ENCODE measurements around the gene SLC2A5. TPM values are rescaled to one million over a fixed set of nuclear protein-coding genes. Genes with fewer than 3 reads are reported as not detected.

SLC2A5 gene
- polyA plus RNA-seq, 3 donors, result 0.68 to 1.0 (median 0.87) TPM

DNA sequence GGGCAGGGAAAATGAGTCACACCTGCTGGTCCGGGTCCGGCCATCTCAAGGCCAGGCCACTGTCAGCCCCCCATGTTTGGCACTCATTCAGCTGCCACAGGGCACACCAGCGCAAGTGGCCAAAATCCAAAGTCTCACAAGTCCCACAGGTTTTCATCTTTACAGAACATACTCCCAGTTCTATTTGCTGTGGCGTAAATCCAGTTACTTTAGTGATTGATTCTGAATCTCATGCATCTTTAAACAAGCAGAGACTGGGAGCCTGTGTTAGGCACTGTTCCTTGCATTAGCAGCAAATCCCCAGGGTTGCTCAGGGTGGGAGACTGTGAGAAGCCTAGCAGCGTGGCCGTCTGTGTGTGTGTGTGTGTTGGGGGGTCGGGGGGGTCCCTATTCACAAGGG, 1.1 kb upstream of the SLC2A5 start:
- no peak for DNase-seq (ENCODE audit: extremely low read depth in 1 of 11, low read depth in 9 of 11, low spot score in 4 of 11)

DNA sequence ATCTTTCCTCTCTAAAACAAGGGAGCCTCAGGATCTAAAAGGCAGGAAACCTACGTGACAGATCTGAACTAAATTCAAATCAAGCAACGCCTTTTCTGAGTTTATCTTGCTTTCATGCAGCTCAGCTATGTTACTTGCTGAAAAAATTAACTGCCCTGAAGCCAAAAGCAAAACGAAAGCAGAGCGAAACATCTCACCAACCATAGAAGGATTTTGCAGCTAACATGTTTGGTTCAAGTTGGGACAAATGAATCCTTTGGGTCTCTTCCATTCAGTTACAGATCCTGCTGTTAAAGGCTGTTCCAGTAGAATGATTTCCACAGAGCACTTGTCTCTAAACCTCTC, 482 bp downstream of the SLC2A5 start:
- DNase-seq (ENCODE audit: extremely low read depth in 1 of 11, low read depth in 9 of 11, low spot score in 4 of 11), result no peak

- DNase-seq (ENCODE audit: extremely low read depth in 1 of 11, low read depth in 9 of 11, low spot score in 4 of 11), result no peak
Observed at GRCh38 chr1:9066945-9067807, 2.3 kb downstream of the SLC2A5 start.

GRCh38 chr1:9065213-9065751, 4.2 kb downstream of the SLC2A5 start:
- no peak for DNase-seq (ENCODE audit: extremely low read depth in 1 of 11, low read depth in 9 of 11, low spot score in 4 of 11)

DNA sequence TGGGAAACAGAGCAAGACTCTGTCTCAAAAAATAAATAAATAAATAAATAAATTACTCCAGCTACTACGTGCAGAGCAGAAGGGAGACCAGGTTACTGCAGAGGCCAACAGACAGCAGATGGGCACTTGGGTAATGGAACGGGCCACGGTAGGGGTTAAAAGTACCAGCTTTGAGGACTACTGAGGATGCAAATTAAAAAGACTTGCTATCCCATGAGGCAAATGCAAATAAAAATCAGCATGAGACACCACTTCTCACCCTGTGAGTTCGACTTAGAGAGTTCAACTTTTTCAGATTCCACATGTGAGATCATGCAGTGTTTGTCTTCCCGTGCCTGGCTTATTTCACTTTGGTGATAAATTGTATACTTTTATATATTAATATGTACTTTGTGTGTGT, 6.6 kb downstream of the SLC2A5 start:
- DNase-seq (ENCODE audit: extremely low read depth in 1 of 11, low read depth in 9 of 11, low spot score in 4 of 11), result no peak

DNA sequence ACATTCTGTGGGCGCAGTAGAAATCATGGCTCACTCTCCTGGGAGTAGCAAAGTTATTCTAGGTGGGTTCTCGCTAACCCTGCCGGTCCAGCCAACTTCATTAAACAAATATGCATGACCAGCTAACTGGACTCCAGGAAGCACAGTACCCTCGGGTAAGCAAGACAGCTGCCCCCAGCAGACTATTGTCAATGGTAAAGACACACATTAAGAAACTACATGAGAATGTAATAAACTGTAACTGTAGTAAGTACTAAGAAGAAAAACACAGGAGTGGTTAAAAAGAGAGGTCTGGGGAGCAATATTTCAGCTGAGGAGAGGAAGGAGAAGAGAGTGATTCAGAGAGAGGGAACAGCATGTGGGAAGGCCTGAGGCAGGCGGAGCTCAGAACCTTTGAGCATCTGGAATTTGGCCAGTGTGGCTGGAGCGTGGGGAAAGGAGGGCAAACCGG, 7.4 kb downstream of the SLC2A5 start:
- no peak for DNase-seq (ENCODE audit: extremely low read depth in 1 of 11, low read depth in 9 of 11, low spot score in 4 of 11)

- DNase-seq (ENCODE audit: extremely low read depth in 1 of 11, low read depth in 9 of 11, low spot score in 4 of 11), result no peak
Observed at GRCh38 chr1:9061252-9061960, 8.0 kb downstream of the SLC2A5 start.

DNA sequence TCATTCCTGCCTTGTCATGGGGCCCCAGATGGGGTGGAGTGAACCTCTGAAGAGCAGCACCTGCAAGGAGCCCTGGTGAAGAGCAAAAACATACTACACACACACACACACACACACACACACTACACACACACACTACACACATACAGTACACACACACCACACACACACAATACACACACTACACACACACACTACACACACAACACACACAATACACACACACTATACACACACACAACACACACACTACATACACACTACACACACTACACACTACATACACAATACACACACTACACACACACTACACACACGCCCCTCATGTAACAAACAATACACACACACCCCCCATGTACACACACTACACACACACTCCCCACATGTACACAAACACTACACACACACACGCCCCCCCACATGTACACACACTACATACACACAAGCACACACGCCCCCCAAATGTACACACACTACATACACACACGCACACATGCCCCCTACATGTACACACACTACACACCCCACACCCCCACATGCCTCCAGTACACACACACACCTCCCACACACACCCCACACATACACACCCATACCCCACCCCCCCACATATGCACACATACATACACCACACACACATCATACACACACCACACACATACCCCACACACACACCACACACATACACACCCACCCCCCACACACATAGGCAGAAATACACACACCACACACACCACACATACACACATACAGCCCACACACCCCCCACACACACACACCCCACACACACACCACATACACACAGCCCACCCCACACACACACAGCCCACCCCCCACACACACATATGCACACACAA, 9.3 kb downstream of the SLC2A5 start:
- no peak for DNase-seq (ENCODE audit: extremely low read depth in 1 of 11, low read depth in 9 of 11, low spot score in 4 of 11)

GRCh38 chr1:9058465-9058864, 11.0 kb downstream of the SLC2A5 start:
- no peak for DNase-seq (ENCODE audit: extremely low read depth in 1 of 11, low read depth in 9 of 11, low spot score in 4 of 11)

DNA sequence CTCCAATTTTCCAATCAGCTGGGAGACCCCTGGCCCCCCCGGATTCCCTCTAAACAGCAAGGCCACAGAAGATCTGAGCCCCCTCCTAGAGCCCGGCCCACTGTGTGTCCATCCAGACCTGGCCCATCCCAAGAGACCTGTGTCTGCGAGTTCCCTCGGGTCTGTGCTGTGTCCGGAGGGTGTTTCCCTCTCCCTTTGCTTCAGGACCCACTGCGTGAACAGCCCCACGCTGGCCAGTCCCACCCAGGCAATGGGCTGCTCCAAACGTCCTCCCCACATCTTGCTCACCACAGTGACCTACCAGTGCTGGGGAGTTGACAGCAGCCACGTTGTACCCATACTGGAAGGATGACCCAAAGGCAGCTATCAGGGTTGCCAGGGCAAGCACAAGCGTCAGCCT, 11.6 kb downstream of the SLC2A5 start:
- no peak for DNase-seq (ENCODE audit: extremely low read depth in 1 of 11, low read depth in 9 of 11, low spot score in 4 of 11)

GRCh38 chr1:9052272-9053049, 17.0 kb downstream of the SLC2A5 start:
- DNase-seq (ENCODE audit: extremely low read depth in 1 of 11, low read depth in 9 of 11, low spot score in 4 of 11), result no peak

- no peak for DNase-seq (ENCODE audit: extremely low read depth in 1 of 11, low read depth in 9 of 11, low spot score in 4 of 11)
Observed at GRCh38 chr1:9051379-9051778, 18.1 kb downstream of the SLC2A5 start.

DNA sequence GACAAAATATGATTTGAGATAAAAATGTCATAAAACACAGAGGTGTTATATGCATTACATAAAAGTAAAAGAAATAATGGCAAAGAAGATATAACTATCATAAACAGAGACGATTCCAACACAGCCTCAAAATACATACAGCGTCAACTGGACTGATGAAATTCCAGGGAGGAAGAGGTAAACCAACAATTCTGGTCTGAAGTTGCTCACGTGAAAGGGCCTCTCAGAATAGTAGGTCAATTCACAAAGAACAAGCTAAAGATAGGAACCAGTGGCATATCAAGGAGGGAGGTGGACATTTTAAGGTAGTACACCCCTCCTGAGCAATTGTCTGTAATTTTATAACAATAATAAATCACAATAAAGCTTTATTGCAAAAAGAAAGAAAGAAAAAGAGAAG, 18.6 kb downstream of the SLC2A5 start:
- no peak for DNase-seq (ENCODE audit: extremely low read depth in 1 of 11, low read depth in 9 of 11, low spot score in 4 of 11)

DNA sequence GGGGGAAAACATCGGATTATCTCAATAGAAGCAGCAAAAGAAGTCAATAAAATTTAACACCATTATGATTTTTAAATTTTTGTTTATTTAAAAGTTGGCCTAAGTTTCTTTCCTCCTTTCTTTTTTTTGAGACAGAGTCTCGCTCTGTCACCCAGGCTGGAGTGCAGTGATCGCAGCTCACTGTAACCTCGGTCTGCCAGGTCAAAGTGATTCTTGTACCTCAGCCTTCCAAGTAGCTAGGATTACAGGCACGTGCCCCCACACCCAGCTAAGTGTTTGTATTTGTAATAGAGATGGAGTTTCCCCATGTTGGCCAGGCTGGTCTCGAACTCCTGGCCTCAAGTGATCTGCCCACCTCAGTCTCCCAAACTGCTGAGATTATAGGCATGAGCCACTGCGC, 20.9 kb downstream of the SLC2A5 start:
- DNase-seq (ENCODE audit: extremely low read depth in 1 of 11, low read depth in 9 of 11, low spot score in 4 of 11), result no peak

DNA sequence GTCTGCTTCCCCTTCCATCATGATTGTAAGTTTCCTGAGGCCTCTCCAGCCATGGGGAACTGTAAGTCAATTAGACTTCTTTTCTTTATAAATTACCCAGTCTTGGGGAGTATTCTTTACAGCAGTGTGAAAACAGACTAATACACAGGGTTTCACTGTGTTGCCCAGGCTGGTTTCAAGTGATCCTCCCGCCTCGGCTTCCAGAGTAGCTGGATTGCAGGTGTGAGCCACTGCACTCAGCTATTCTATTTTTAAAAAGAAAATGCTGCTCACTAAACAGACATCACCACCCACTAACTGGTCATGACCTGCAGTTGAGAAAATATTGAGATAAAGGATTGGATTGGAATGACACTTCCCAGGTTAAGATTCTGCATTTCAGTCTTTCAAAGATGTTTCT, 22.4 kb downstream of the SLC2A5 start:
- DNase-seq (ENCODE audit: extremely low read depth in 1 of 11, low read depth in 9 of 11, low spot score in 4 of 11), result no peak

- DNase-seq (ENCODE audit: extremely low read depth in 1 of 11, low read depth in 9 of 11, low spot score in 4 of 11), result no peak
Observed at GRCh38 chr1:9045861-9046510, 23.4 kb downstream of the SLC2A5 start.

DNA sequence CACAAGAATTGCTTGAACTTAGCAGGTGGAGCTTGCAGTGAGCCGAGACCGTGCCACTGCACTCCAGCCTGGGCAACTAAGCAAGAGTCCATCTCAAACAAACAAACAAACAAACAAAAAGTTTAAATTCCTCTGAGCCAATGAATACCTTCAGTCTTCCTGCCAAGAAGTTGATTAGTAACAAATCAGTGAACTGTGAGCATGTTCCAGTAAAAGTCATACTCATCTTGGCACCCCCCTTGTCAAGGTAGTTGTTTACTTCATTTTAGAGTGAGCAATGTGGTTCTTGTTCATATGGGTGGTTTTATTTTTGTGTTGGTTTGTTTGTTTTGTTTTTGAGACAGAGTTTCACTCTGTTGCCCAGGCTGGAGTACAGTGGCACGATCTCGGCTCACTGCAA, 25.2 kb downstream of the SLC2A5 start:
- DNase-seq (ENCODE audit: extremely low read depth in 1 of 11, low read depth in 9 of 11, low spot score in 4 of 11), result no peak

DNA sequence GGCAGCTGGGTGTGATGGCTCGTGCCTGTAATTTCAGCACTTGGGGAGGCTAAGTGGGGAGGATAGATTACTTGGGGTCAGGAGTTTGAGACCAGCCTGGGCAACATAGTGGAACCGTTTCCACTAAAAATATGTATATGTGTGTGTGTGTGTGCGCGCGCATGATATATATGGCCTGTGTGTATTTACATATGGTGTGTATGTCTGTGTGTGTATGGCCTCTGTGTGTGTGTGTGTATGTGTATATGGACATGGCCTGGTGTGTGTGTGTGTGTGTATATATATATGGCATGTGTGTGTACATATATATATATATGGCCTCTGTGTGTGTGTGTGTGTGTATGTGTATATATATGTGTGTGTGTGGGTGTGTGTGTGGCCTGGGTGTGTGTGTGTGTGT, 27.2 kb downstream of the SLC2A5 start:
- DNase-seq (ENCODE audit: extremely low read depth in 1 of 11, low read depth in 9 of 11, low spot score in 4 of 11), result no peak
